Stomach (tissue), 9 donors: ENCODE results near the gene TFF1. TPM values are rescaled to one million over a fixed set of nuclear protein-coding genes. Genes with fewer than 3 reads are reported as not detected.

Source experiments
- DNase-seq, 2 donors: peaks; one replicate each; pipeline versions ENCODE4 v3.0.0 to v3.0.0-alpha.2; 2013 to 2019
- H3K27ac ChIP-seq, 5 donors: fragments of 200-600 bp in 4 of 5; sonication (generic) in 4 of 5; one replicate each; pipeline ENCODE4 v1.5.1; 2013 to 2019; ENCODE audit warnings: mild to moderate bottlenecking in 1 of 5, moderate library complexity in 1 of 5
- H3K27me3 ChIP-seq, 3 donors: fragments of 200-600 bp; sonication (generic); one replicate each; pipeline ENCODE4 v1.5.1; 2017 to 2019; ENCODE audit warnings: mixed run types in 1 of 3
- H3K36me3 ChIP-seq, 4 donors: fragments of 200-600 bp; sonication (generic); 1 replicate in 3 of 4; 2 replicates in 1 of 4; pipeline ENCODE4 v1.5.1; 2016 to 2019
- H3K4me1 ChIP-seq, 4 donors: fragments of 200-600 bp; sonication (generic); one replicate each; pipeline ENCODE4 v1.5.1; 2016 to 2019
- H3K4me3 ChIP-seq, 4 donors: fragments of 200-600 bp; sonication (generic) in 3 of 4; one replicate each; pipeline ENCODE4 v1.5.1; 2016 to 2019; ENCODE audit warnings: mild to moderate bottlenecking in 1 of 4
- H3K9me3 ChIP-seq, 4 donors: fragments of 200-600 bp; sonication (generic); one replicate each; pipeline ENCODE4 v1.5.1; 2016 to 2019
- EP300 ChIP-seq: sonication (generic); formaldehyde crosslinking; IDR thresholded peaks from one replicate; pipeline ENCODE4 v1.6.1; 2017; ENCODE audit warnings: antibody characterized with exemption
- POLR2A ChIP-seq, 4 donors: fragments of 450-650 bp; IDR thresholded peaks; one replicate each; pipeline ENCODE4 v1.6.1; 2016; ENCODE audit warnings: antibody characterized with exemption in 4 of 4, control low read depth in 2 of 4, mild to moderate bottlenecking in 1 of 4, moderate library complexity in 1 of 4
- POLR2AphosphoS5 ChIP-seq, 3 donors: sonication (generic); formaldehyde crosslinking; IDR thresholded peaks; one replicate each; pipeline ENCODE4 v1.6.1; 2016; ENCODE audit warnings: antibody characterized with exemption in 3 of 3
- WGBS, 5 donors: extraction: QIAGEN DNeasy Blood & Tissue Kit in 3 of 5; methylation state at CpG; one replicate each; pipeline versions ENCODE4 v1.1.5 to v1.1.7; 2013 to 2018; 5-methylcytosine and 5-hydroxymethylcytosine counted together
- intact Hi-C: fragments of 100-400 bp; cut with DNase I; formaldehyde crosslinking; loops from one replicate; pipeline ENCODE4 v1.15.1; 2023; ENCODE audit warnings: low total_unique reads
- polyA plus RNA-seq, 3 donors: library from polyadenylated mRNA; stranded (reverse); fragments of 200-250 nt; gene quantifications; one replicate each; pipeline ENCODE4 v1.2.3, GENCODE V29; 2013
- total RNA-seq, 5 donors: library from RNA; depleted of rRNA; stranded (reverse); fragments of >200 nt; gene quantifications; one replicate each; pipeline versions ENCODE4 v1.1.0 to v1.2.3, GENCODE V29; 2014 to 2016
- TF ChIP-seq, protein P1 (sequence below), 7 experiments: fragments of 450-650 bp in 4 of 7; fragments of 200-600 bp in 3 of 7; sonication (generic) in 3 of 7; IDR thresholded peaks; one replicate each; pipeline ENCODE4 v1.5.1; 2016 to 2019; ENCODE audit warnings: antibody characterized with exemption in 7 of 7, control low read depth in 2 of 7, mild to moderate bottlenecking in 1 of 7
- donor health status: healthy with polysubstance abuse.
- donor health status: Bipolar disorder and iron deficiency.
- donor health status: healthy.

The TFF1 gene
- total and polyA plus RNA-seq, 8 donors, result 62.4 to 10,944 (median 721) TPM; not detected in 1

DNA sequence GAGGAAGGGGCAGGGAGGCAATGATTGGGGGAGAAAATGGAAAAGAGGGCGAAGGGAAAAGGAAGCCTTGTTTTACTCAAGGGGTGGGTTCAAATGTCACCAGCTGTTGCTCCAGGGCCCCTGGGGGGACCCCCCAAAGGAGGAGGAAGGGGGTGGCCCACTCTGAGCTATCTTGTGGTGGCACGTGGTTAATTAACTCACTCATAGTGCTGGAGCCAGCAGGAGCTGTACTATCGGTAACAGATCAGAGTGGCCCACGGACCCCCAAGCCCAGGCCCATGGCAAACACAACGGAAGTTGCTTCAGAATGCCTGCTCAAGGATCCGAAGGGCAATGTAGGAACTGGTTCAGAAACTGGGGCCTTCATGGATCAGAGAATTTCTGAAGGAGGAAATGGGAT, 22.8 kb downstream of the TFF1 start:
- Histone ChIP-seq H3K36me3 (no peaks in the 10 kb centered on the region), H3K27ac (no peak overlapping the region), H3K4me3 (no peak overlapping the region), H3K4me1 (peaks cover 0 to 3% (median 1%) of the 10 kb centered on the region in 4 donors), H3K9me3 (no peaks in the 10 kb centered on the region), H3K27me3 (peaks cover 0 to 7% (median 0%) of the 10 kb centered on the region in 3 donors)
- intact Hi-C loops, result loop anchor here (10.0 kb wide), 1 partner anchor 101 kb away; no protein-coding TSS in a partner anchor
- DNase-seq, result no peak
- TF ChIP-seq POLR2A (IDR thresholded peaks at IDR 0.05) (no peak), EP300 (no peak), POLR2AphosphoS5 (IDR thresholded peaks at IDR 0.05) (no peak)
- TF ChIP-seq, protein P1, sequence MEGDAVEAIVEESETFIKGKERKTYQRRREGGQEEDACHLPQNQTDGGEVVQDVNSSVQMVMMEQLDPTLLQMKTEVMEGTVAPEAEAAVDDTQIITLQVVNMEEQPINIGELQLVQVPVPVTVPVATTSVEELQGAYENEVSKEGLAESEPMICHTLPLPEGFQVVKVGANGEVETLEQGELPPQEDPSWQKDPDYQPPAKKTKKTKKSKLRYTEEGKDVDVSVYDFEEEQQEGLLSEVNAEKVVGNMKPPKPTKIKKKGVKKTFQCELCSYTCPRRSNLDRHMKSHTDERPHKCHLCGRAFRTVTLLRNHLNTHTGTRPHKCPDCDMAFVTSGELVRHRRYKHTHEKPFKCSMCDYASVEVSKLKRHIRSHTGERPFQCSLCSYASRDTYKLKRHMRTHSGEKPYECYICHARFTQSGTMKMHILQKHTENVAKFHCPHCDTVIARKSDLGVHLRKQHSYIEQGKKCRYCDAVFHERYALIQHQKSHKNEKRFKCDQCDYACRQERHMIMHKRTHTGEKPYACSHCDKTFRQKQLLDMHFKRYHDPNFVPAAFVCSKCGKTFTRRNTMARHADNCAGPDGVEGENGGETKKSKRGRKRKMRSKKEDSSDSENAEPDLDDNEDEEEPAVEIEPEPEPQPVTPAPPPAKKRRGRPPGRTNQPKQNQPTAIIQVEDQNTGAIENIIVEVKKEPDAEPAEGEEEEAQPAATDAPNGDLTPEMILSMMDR (IDR thresholded peaks at IDR 0.05), result no peak
- 88 to 93% (median 91%) methylated on average over 6 of the region's 6 CpGs for WGBS, 5 donors

DNA sequence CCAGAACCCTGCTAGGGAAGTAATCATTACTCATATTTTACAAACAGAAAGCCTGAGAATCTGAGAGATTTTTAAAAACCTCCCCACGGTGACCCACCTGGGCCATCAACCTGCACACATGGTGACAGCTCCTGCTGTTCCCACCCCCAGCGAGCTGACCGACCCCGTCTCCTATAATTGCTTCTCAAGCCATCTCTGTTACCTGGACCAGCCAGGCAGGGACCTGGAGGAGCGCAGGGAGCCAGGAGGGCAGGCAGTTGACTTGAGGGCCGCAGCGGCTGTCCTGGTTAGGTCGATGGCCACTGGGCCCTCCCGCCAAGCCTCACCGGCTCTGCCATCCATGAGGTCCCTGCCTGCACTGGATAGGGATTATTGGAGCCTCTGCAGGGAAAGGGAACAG, 23.2 kb downstream of the TFF1 start:
- H3K4me3 ChIP-seq, result no peak overlapping the region
- no peak overlapping the region for H3K27ac ChIP-seq
- no peaks in the 10 kb centered on the region for H3K9me3 ChIP-seq
- peaks cover 3 to 7% (median 5%) of the 10 kb centered on the region in 4 donors for H3K4me1 ChIP-seq
- TF ChIP-seq EP300 (no peak), POLR2AphosphoS5 (IDR thresholded peaks at IDR 0.05) (no peak), POLR2A (IDR thresholded peaks at IDR 0.05) (no peak)
- TF ChIP-seq, protein P1 (IDR thresholded peaks at IDR 0.05), result no peak
- DNase-seq, result no peak
- peaks cover 0 to 6% (median 0%) of the 10 kb centered on the region in 3 donors for H3K27me3 ChIP-seq
- 77 to 92% (median 83%) methylated on average over 10 of the region's 10 CpGs for WGBS, 5 donors
- H3K36me3 ChIP-seq, result no peaks in the 10 kb centered on the region
- intact Hi-C loops, result loop anchor here (10.0 kb wide), 1 partner anchor 102 kb away; no protein-coding TSS in a partner anchor

- Histone ChIP-seq H3K4me1 (peaks cover 4 to 14% (median 13%) of the 10 kb centered on the region in 4 donors), H3K27ac (no peak overlapping the region), H3K27me3 (no peaks in the 10 kb centered on the region), H3K9me3 (no peaks in the 10 kb centered on the region), H3K36me3 (no peaks in the 10 kb centered on the region), H3K4me3 (no peak overlapping the region)
- WGBS, 5 donors, result 92 to 96% (median 94%) methylated on average over 15 of the region's 15 CpGs
- TF ChIP-seq POLR2A (IDR thresholded peaks at IDR 0.05), result no peak
- TF ChIP-seq, protein P1 (IDR thresholded peaks at IDR 0.05), result no peak
- TF ChIP-seq EP300, result no peak
- TF ChIP-seq POLR2AphosphoS5 (IDR thresholded peaks at IDR 0.05), result no peak
- DNase-seq, result no peak
- intact Hi-C loops, result loop anchor here (10.0 kb wide), 1 partner anchor 103 kb away; no protein-coding TSS in a partner anchor
Observed at GRCh38 chr21:42341776-42342542, 24.4 kb downstream of the TFF1 start.

- Histone ChIP-seq H3K4me1 (peaks cover 4 to 18% (median 14%) of the 10 kb centered on the region in 4 donors), H3K4me3 (no peak overlapping the region), H3K27me3 (peaks cover 0 to 6% (median 0%) of the 10 kb centered on the region in 3 donors), H3K9me3 (no peaks in the 10 kb centered on the region), H3K36me3 (no peaks in the 10 kb centered on the region), H3K27ac (no peak overlapping the region)
- intact Hi-C loops, result loop anchor here (10.0 kb wide), 1 partner anchor 104 kb away; no protein-coding TSS in a partner anchor
- WGBS, 5 donors, result 81 to 89% (median 84%) methylated on average over 24 of the region's 24 CpGs
- DNase-seq, result no peak
- TF ChIP-seq POLR2A (IDR thresholded peaks at IDR 0.05), result no peak
- TF ChIP-seq, protein P1 (IDR thresholded peaks at IDR 0.05), result no peak
- TF ChIP-seq EP300, result no peak
- no peak for TF ChIP-seq POLR2AphosphoS5 (IDR thresholded peaks at IDR 0.05)
Observed at GRCh38 chr21:42340187-42341050, 25.9 kb downstream of the TFF1 start.
